A673 (cell line): ENCODE measurements around the gene ZGRF1. TPM values are rescaled to one million over a fixed set of nuclear protein-coding genes. Genes with fewer than 3 reads are reported as not detected.

ENCODE experiments used
- BruUV-seq: library from RNA; stranded (reverse); fragments of 400-500 nt; replicated peaks from 2 replicates; lab custom pipeline; 2021; lab: Mats Ljungman, UMichigan
- CTCF ChIA-PET: fragments of 300-600 bp; sonication (Branson Sonifier 250); formaldehyde crosslinking; loops from one replicate; lab custom pipeline; 2022; ENCODE audit warnings: antibody characterized with exemption; lab: Charles Lee
- POLR2A ChIA-PET: fragments of 300-600 bp; sonication (Branson Sonifier 250); formaldehyde crosslinking; loops from one replicate; lab custom pipeline; 2022; ENCODE audit warnings: antibody characterized with exemption; ENCODE audit not compliant: low non-redundant PET; lab: Charles Lee
- DNase-seq: peaks from one replicate; pipeline ENCODE4 v3.0.0-alpha.2; 2015; ENCODE audit warnings: low spot score
- H3K27ac ChIP-seq: fragments of 200-600 bp; sonication (generic); 2 replicates; pipeline ENCODE4 v1.5.1; 2016; ENCODE audit warnings: mixed run types, low read depth, mild to moderate bottlenecking, mixed read lengths, antibody characterized with exemption, low read length; ENCODE audit not compliant: poor library complexity, severe bottlenecking
- H3K27me3 ChIP-seq: fragments of 200-600 bp; sonication (generic); replicated peaks from 2 replicates; pipeline ENCODE4 v1.6.1; 2017; ENCODE audit warnings: mixed run types, low read depth, mild to moderate bottlenecking, mixed read lengths, antibody characterized with exemption, low read length; ENCODE audit not compliant: insufficient read depth, poor library complexity
- H3K36me3 ChIP-seq: fragments of 200-600 bp; sonication (generic); 2 replicates; pipeline ENCODE4 v1.6.1; 2016; ENCODE audit warnings: mixed run types, mild to moderate bottlenecking, mixed read lengths, antibody characterized with exemption, low read length; ENCODE audit not compliant: insufficient read depth, poor library complexity, severe bottlenecking
- H3K4me1 ChIP-seq: fragments of 200-600 bp; sonication (generic); 2 replicates; pipeline ENCODE4 v1.6.1; 2017; ENCODE audit warnings: mixed run types, mild to moderate bottlenecking, mixed read lengths, antibody characterized with exemption, low read length; ENCODE audit not compliant: insufficient read depth, poor library complexity, severe bottlenecking
- H3K4me3 ChIP-seq: fragments of 200-600 bp; sonication (generic); 2 replicates; pipeline ENCODE4 v1.5.1; 2016; ENCODE audit warnings: low read depth, mixed run types, mild to moderate bottlenecking, mixed read lengths, low read length; ENCODE audit not compliant: poor library complexity, severe bottlenecking
- H3K9me3 ChIP-seq: fragments of 200-600 bp; sonication (generic); 2 replicates; pipeline ENCODE4 v1.6.1; 2016; ENCODE audit warnings: mixed run types, low read depth, mild to moderate bottlenecking, mixed read lengths, antibody characterized with exemption, low read length; ENCODE audit not compliant: poor library complexity, severe bottlenecking
- EZH2 ChIP-seq: fragments of 200-600 bp; sonication (generic); IDR thresholded peaks from 2 replicates; pipeline ENCODE4 v1.6.1; 2017; ENCODE audit warnings: borderline replicate concordance, low read depth, mild to moderate bottlenecking, mixed read lengths, antibody characterized with exemption, low read length; ENCODE audit not compliant: poor library complexity, severe bottlenecking
- intact Hi-C: fragments of 100-400 bp; cut with micrococcal nuclease; formaldehyde crosslinking; loops from one replicate; pipeline ENCODE4 v1.10.0; 2022; ENCODE audit not compliant: unreplicated experiment
- total RNA-seq: library from RNA; stranded (reverse); gene quantifications from 2 replicates; pipeline ENCODE4 v1.2.3, GENCODE V29; 2021
- TF ChIP-seq, protein P1 (sequence below): fragments of 300-800, 200-600 bp; sonication (generic); conservative IDR thresholded peaks from 2 replicates; pipeline ENCODE4 v1.5.1; 2017; ENCODE audit warnings: low read depth, mild to moderate bottlenecking, antibody characterized with exemption, low read length, moderate library complexity, mixed read lengths

The ZGRF1 gene
- total RNA-seq, 1 experiment from 2014 or later = 31.4 TPM

DNA sequence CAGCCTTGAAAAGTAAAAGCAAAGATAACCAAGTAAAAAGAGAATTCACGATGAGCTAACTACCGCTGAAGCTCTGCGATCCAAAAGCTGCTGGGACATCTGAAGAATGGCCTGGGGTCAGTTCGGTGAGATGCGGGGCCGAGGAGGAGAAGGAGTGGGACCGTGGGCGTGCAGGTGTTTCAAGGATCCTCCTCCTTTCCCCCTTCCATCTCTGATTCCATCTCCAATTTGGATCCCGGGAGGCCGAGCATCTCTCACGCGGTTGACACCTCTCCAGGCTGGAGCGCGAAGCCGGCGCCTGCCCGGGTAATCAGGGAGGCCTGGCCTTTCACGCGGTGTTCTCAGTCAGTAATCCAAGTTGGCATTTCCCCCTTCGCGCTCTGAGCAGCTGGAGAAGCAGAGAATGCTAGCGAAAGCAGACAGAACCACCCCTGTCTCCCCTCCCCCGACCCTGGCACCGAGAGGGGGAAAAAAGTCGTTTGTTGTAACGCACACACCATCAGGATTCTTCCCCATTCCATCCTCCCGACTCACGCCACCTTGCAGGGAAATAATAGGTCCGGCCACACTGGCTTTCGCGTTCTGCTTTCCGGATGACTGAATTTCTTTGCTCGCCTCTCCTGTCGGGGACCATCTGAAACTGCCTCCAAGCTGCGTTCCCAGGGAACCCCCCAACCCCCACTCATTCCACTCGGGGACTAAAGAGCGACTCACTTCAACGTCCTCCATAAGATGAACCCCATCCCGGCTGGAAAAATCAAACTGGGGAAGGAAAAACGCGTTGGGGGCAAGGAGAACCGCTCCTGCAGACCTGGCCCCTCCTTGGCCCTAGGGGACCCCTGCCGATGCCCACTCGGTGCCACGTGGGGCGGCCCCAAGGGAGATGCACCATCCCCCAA, 127.2 kb downstream of the ZGRF1 start:
- no TSS peak for BruUV-seq
- TF ChIP-seq, protein P1, sequence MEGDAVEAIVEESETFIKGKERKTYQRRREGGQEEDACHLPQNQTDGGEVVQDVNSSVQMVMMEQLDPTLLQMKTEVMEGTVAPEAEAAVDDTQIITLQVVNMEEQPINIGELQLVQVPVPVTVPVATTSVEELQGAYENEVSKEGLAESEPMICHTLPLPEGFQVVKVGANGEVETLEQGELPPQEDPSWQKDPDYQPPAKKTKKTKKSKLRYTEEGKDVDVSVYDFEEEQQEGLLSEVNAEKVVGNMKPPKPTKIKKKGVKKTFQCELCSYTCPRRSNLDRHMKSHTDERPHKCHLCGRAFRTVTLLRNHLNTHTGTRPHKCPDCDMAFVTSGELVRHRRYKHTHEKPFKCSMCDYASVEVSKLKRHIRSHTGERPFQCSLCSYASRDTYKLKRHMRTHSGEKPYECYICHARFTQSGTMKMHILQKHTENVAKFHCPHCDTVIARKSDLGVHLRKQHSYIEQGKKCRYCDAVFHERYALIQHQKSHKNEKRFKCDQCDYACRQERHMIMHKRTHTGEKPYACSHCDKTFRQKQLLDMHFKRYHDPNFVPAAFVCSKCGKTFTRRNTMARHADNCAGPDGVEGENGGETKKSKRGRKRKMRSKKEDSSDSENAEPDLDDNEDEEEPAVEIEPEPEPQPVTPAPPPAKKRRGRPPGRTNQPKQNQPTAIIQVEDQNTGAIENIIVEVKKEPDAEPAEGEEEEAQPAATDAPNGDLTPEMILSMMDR = no peak
- peak; percentile 22 for TF ChIP-seq EZH2
- peaks cover 10% of the 10 kb centered on the region for H3K4me1 ChIP-seq
- ChIA-PET POLR2A (no interaction called here), CTCF (no interaction called here)
- no peaks in the 10 kb centered on the region for H3K9me3 ChIP-seq
- no peak overlapping the region for H3K27ac ChIP-seq
- H3K36me3 ChIP-seq = no peaks in the 10 kb centered on the region
- H3K4me3 ChIP-seq = peak overlapping the region; percentile 36
- intact Hi-C loops = no loop called here
- DNase-seq = no peak
- H3K27me3 ChIP-seq = peaks cover 79% of the 10 kb centered on the region

DNA sequence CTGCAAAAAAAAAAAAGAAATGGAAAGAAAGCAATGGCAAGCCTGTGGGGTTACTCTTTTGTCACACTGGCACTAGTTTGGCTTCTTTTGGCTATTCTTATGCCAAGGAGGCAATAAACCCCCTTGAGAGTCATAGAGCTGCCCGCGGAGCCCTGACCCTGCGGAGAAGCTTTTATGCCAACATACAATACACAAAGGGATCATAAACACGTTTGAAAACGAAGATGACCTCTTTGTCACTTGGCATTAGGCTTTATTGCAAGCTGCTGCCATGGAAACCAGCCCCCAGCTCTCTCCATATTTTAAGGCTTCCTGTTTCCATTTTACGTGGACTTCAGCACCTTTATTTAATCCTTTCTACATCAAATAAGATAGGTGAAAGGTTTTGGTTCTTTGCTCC, 128.4 kb downstream of the ZGRF1 start:
- POLR2A ChIA-PET = no interaction called here
- CTCF ChIA-PET = no interaction called here
- Histone ChIP-seq H3K36me3 (no peaks in the 10 kb centered on the region), H3K4me3 (no peak overlapping the region), H3K27me3 (peaks cover 78% of the 10 kb centered on the region), H3K9me3 (no peaks in the 10 kb centered on the region), H3K4me1 (peaks cover 6% of the 10 kb centered on the region), H3K27ac (no peak overlapping the region)
- TF ChIP-seq, protein P1 = no peak
- no peak for TF ChIP-seq EZH2
- DNase-seq = no peak
- BruUV-seq = no TSS peak
- intact Hi-C loops = no loop called here

DNA sequence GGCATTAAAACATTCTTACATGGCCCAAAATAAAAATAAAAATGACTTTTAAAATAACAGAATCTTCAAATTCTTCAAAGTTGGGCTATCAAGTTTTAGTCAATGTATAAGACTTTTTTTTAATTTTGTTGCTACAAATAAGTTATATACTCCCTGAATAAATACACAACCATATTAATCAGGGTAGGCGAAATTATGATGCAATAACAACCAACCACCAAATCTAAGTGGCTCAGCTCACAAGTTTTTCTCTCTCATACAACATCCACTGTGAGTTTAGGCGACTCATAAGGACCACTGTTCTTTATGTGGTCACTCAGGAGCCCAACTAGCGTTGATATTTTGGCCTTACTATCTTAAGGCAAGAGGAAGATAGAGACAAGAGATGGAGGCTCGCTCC, 131.9 kb downstream of the ZGRF1 start:
- Histone ChIP-seq H3K4me1 (no peaks in the 10 kb centered on the region), H3K36me3 (no peaks in the 10 kb centered on the region), H3K27ac (no peak overlapping the region), H3K4me3 (no peak overlapping the region), H3K9me3 (no peaks in the 10 kb centered on the region), H3K27me3 (peaks cover 60% of the 10 kb centered on the region)
- BruUV-seq = no TSS peak
- intact Hi-C loops = no loop called here
- CTCF ChIA-PET = no interaction called here
- TF ChIP-seq, protein P1 = no peak
- no peak for TF ChIP-seq EZH2
- POLR2A ChIA-PET = no interaction called here
- DNase-seq = no peak
